GM23338 (cell line): ENCODE measurements around the gene SNCB. TPM values are rescaled to one million over a fixed set of nuclear protein-coding genes. Genes with fewer than 3 reads are reported as not detected.

Source experiments
- ATAC-seq: fragments of 200-7000 bp; cut with Tn5 transposase; 3 replicates; pipeline ENCODE4 v1.9.1; 2020
- DNase-seq: peaks from one replicate; pipeline ENCODE4 v3.0.0-alpha.2; 2015; ENCODE audit warnings: low spot score
- H2AFZ ChIP-seq: fragments of 200-600 bp; sonication (generic); 2 replicates; pipeline ENCODE4 v1.8.0; 2016; ENCODE audit warnings: antibody characterized with exemption, mild to moderate bottlenecking, moderate library complexity
- H3F3A ChIP-seq: fragments of 200-600 bp; sonication (generic); replicated peaks from 2 replicates; pipeline ENCODE4 v1.8.0; 2017; ENCODE audit warnings: antibody characterized with exemption, mixed run types, low read depth
- H3K27ac ChIP-seq: fragments of 200-600 bp; sonication (generic); 2 replicates; pipeline ENCODE4 v1.6.1; 2016; ENCODE audit warnings: low read depth
- H3K27me3 ChIP-seq: fragments of 200-600 bp; sonication (generic); 2 replicates; pipeline ENCODE4 v1.8.0; 2016; ENCODE audit warnings: mild to moderate bottlenecking, mixed run types, moderate library complexity; ENCODE audit not compliant: insufficient read depth
- H3K36me3 ChIP-seq: fragments of 200-600 bp; sonication (generic); 2 replicates; pipeline ENCODE4 v1.8.0; 2016; ENCODE audit warnings: mild to moderate bottlenecking; ENCODE audit not compliant: insufficient read depth
- H3K4me1 ChIP-seq: fragments of 200-600 bp; sonication (generic); 2 replicates; pipeline ENCODE4 v1.8.0; 2016; ENCODE audit warnings: mild to moderate bottlenecking, moderate library complexity; ENCODE audit not compliant: insufficient read depth
- H3K4me2 ChIP-seq: fragments of 200-600 bp; sonication (generic); 2 replicates; pipeline ENCODE4 v1.7.1; 2017; ENCODE audit warnings: mixed run types
- H3K4me3 ChIP-seq: fragments of 200-600 bp; sonication (generic); 2 replicates; pipeline ENCODE4 v1.6.1; 2016; ENCODE audit warnings: mixed run types
- H3K79me2 ChIP-seq: fragments of 200-600 bp; sonication (generic); replicated peaks from 2 replicates; pipeline ENCODE4 v1.8.0; 2017; ENCODE audit warnings: mild to moderate bottlenecking; ENCODE audit not compliant: insufficient read depth
- H3K9me2 ChIP-seq: fragments of 200-600 bp; sonication (generic); 2 replicates; pipeline ENCODE4 v1.8.0; 2017; ENCODE audit not compliant: insufficient read depth
- H4K20me1 ChIP-seq: fragments of 200-600 bp; sonication (generic); replicated peaks from 2 replicates; pipeline ENCODE4 v1.8.0; 2017; ENCODE audit warnings: mild to moderate bottlenecking; ENCODE audit not compliant: insufficient read depth
- H3K27ac Mint-ChIP-seq: 2 replicates; pipeline ENCODE4 v1.8.0; 2020; ENCODE audit warnings: inconsistent platforms, mild to moderate bottlenecking, moderate library complexity, mixed read lengths
- H3K27me3 Mint-ChIP-seq: 3 replicates; pipeline ENCODE4 v1.8.0; 2022; ENCODE audit warnings: low read depth, mild to moderate bottlenecking, moderate library complexity, mixed read lengths, inconsistent platforms; ENCODE audit not compliant: insufficient read depth, poor library complexity
- H3K36me3 Mint-ChIP-seq: 3 replicates; pipeline ENCODE4 v1.8.0; 2021; ENCODE audit warnings: low read depth, mild to moderate bottlenecking, inconsistent platforms, moderate library complexity, mixed read lengths
- H3K4me1 Mint-ChIP-seq: 3 replicates; pipeline ENCODE4 v1.8.0; 2020; ENCODE audit warnings: mild to moderate bottlenecking, inconsistent platforms, mixed read lengths
- H3K4me3 Mint-ChIP-seq: 3 replicates; pipeline ENCODE4 v1.8.0; 2021; ENCODE audit warnings: moderate library complexity, mild to moderate bottlenecking, inconsistent platforms, mixed read lengths
- H3K9me3 Mint-ChIP-seq: 3 replicates; pipeline ENCODE4 v1.8.0; 2020; ENCODE audit warnings: moderate library complexity, mild to moderate bottlenecking, inconsistent platforms, mixed read lengths
- CREB1 ChIP-seq: fragments of 250-450 bp; sonication (Bioruptor Pico); IDR thresholded peaks from 2 replicates; pipeline ENCODE4 v1.5.0; 2020; ENCODE audit warnings: low read depth, mild to moderate bottlenecking, moderate library complexity
- CTCF ChIP-seq, 2 experiments: fragments of 200-600 bp in 1 of 2; sonication (generic) in 1 of 2; conservative IDR thresholded peaks; 2 replicates each; pipeline versions ENCODE4 v1.5.1 to v1.6.1; 2016 to 2017; ENCODE audit warnings: antibody characterized with exemption in 2 of 2, low read depth in 2 of 2, mild to moderate bottlenecking in 2 of 2, moderate library complexity in 1 of 2
- ETS1 ChIP-seq: IDR thresholded peaks from 2 replicates; pipeline ENCODE4 v1.6.1; 2016; ENCODE audit warnings: antibody characterized with exemption
- EZH2 ChIP-seq: fragments of 200-600 bp; sonication (generic); IDR thresholded peaks from one replicate; pipeline ENCODE4 v1.8.0; 2017; ENCODE audit warnings: antibody characterized with exemption, mild to moderate bottlenecking, low read depth; ENCODE audit not compliant: unreplicated experiment
- EZH2phosphoT487 ChIP-seq: fragments of 200-600 bp; sonication (generic); IDR thresholded peaks from one replicate; pipeline ENCODE4 v1.8.1; 2018; ENCODE audit warnings: antibody characterized with exemption; ENCODE audit not compliant: unreplicated experiment
- JUNB ChIP-seq: IDR thresholded peaks from one replicate; pipeline ENCODE4 v1.6.1; 2016; ENCODE audit warnings: antibody characterized with exemption; ENCODE audit not compliant: unreplicated experiment
- NANOG ChIP-seq: IDR thresholded peaks from 2 replicates; pipeline ENCODE4 v1.6.1; 2016; ENCODE audit warnings: antibody characterized with exemption, borderline replicate concordance
- POLR2AphosphoS5 ChIP-seq: IDR thresholded peaks from 2 replicates; pipeline ENCODE4 v1.6.1; 2016; ENCODE audit warnings: antibody characterized with exemption, low read depth
- REST ChIP-seq: IDR thresholded peaks from one replicate; pipeline ENCODE4 v1.6.1; 2018; ENCODE audit warnings: antibody characterized with exemption; ENCODE audit not compliant: unreplicated experiment
- STAT1 ChIP-seq: IDR thresholded peaks from one replicate; pipeline ENCODE4 v1.6.1; 2016; ENCODE audit warnings: antibody characterized with exemption; ENCODE audit not compliant: unreplicated experiment
- ZNF114 ChIP-seq: fragments of 250-450 bp; sonication (Bioruptor Pico); IDR thresholded peaks from 2 replicates; pipeline ENCODE4 v1.5.0; 2020; ENCODE audit warnings: mild to moderate bottlenecking, moderate library complexity
- ZNF331 ChIP-seq: fragments of 250-450 bp; sonication (Bioruptor Pico); IDR thresholded peaks from 2 replicates; pipeline ENCODE4 v1.5.0; 2020; ENCODE audit warnings: low read depth, mild to moderate bottlenecking, moderate library complexity
- ZNF462 ChIP-seq: fragments of 250-450 bp; sonication (Bioruptor Pico); IDR thresholded peaks from 2 replicates; pipeline ENCODE4 v1.5.0; 2020; ENCODE audit warnings: mild to moderate bottlenecking, moderate library complexity
- polyA plus RNA-seq: library from polyadenylated mRNA; unstranded; fragments of >200 nt; fragmentation: Nextera tagmentation; extraction: Ambion mirVana; gene quantifications from 2 replicates; pipeline ENCODE4 v1.2.1, GENCODE V29; 2016
- total RNA-seq: library from RNA; depleted of rRNA; stranded (reverse); fragments of >200 nt; shearing (Covaris generic); gene quantifications from 2 replicates; pipeline ENCODE4 v1.2.3, GENCODE V29; 2014

The SNCB gene
- total and polyA plus RNA-seq, 2 experiments from 2014 or later = 3.6 to 13.5 TPM

GRCh38 chr5:176673651-176674583 lies 43.6 kb upstream of the SNCB start:
- Histone ChIP-seq H3K4me1 (peaks cover 2% of the 10 kb centered on the region), H3K4me2 (no peak overlapping the region), H3K27ac (no peak overlapping the region), H4K20me1 (no peaks in the 10 kb centered on the region), H3K4me3 (no peak overlapping the region), H3K9me2 (no peaks in the 10 kb centered on the region), H3K36me3 (no peaks in the 10 kb centered on the region), H3K27me3 (peaks cover under 1% of the 10 kb centered on the region; the same call in 1 of the 2 replicates), H2AFZ (no peak overlapping the region), H3K79me2 (no peaks in the 10 kb centered on the region), H3F3A (no peaks in the 10 kb centered on the region)
- ATAC-seq (no peak), DNase-seq (no peak)
- no peaks in the 10 kb centered on the region; the same call in 2 of the 3 replicates for H3K9me3 Mint-ChIP-seq
- H3K27ac Mint-ChIP-seq = no peak overlapping the region
- H3K4me3 Mint-ChIP-seq = no peak overlapping the region
- peaks cover 34% of the 10 kb centered on the region for H3K4me1 Mint-ChIP-seq
- TF ChIP-seq NANOG = no peak
- no peak for TF ChIP-seq STAT1
- no peak for TF ChIP-seq ZNF462
- no peak for TF ChIP-seq EZH2phosphoT487
- TF ChIP-seq CREB1 (CRISPR knock-in tag) = no peak
- TF ChIP-seq ETS1 = no peak
- TF ChIP-seq CTCF (conservative IDR thresholded peaks at IDR 0.05; ENCODE audit: low read depth in 2 of 2) = no peak
- TF ChIP-seq ZNF114 (CRISPR knock-in tag) = no peak
- no peak for TF ChIP-seq ZNF331 (CRISPR knock-in tag)
- no peak for TF ChIP-seq EZH2
- TF ChIP-seq REST = no peak
- no peak for TF ChIP-seq JUNB
- TF ChIP-seq POLR2AphosphoS5 = no peak
- peaks cover 17% of the 10 kb centered on the region for H3K27me3 Mint-ChIP-seq
- H3K36me3 Mint-ChIP-seq = no peaks in the 10 kb centered on the region
